ENCODE data around the gene USP15. TPM values are rescaled to one million over a fixed set of nuclear protein-coding genes. Genes with fewer than 3 reads are reported as not detected.
"Not testable (repeated sequence)": the region's sequence is repeated elsewhere in the genome, so short reads cannot be mapped to it uniquely, and the experiment has no call there.

Gene USP15
- total and polyA plus RNA-seq, 8 donors, result 42.2 to 107 (median 48.4) TPM

GRCh38 chr12:62459976-62460375 is 199.8 kb downstream of the USP15 start:
- Histone ChIP-seq H3K4me1 (no peaks in the 10 kb centered on the region), H3K4me3 (no peak overlapping the region), H3K27ac (no peak overlapping the region), H3K9me3 (peaks cover 0 to 19% of the 10 kb centered on the region in 2 donors), H3K36me3 (no peaks in the 10 kb centered on the region), H3K27me3 (no peaks in the 10 kb centered on the region)
- no peak for DNase-seq
- no peak for TF ChIP-seq CTCF (IDR thresholded peaks at IDR 0.05)
- intact Hi-C loops (cut with DNase I), result no loop called here
- no peak for ATAC-seq

- H3K36me3 ChIP-seq; H3K27me3 ChIP-seq; H3K9me3 ChIP-seq; intact Hi-C loops (cut with DNase I); H3K4me3 ChIP-seq; DNase-seq; H3K4me1 ChIP-seq; H3K27ac ChIP-seq; ATAC-seq: not testable (repeated sequence)
Observed at GRCh38 chr12:62461171-62461837, 201.1 kb downstream of the USP15 start.

DNA sequence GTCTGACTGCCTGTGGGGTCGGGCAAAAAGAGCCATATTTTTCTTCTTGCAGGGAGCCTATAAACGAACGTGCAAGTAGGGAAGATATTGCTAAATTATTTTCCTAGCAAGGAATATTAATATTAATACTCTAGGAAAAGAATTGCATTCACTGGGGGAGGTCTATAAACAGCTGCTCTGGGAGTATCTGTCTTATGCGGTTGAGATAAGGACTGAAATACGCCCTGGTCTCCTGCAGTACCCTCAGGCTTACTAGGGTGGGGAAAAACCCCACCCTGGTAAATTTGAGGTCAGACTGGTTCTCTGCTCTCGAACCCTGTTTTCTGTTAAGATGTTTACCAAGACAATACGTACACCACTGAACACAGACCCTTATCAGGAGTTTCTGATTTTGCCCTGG is 203.0 kb downstream of the USP15 start:
- H3K27me3 ChIP-seq; H3K9me3 ChIP-seq; H3K36me3 ChIP-seq; H3K27ac ChIP-seq; intact Hi-C loops (cut with DNase I); DNase-seq; ATAC-seq; H3K4me3 ChIP-seq: not testable (repeated sequence)
- H3K4me1 ChIP-seq, result peaks cover 7 to 10% of the 10 kb centered on the region in 2 donors

Other genes starting within 250 kb of the USP15 start
- gene MON2, start 206.4 kb downstream of the USP15 start, total RNA-seq, result 10 to 100 TPM; 48.5 to 58.5 TPM
- gene MON2, start 206.4 kb downstream of the USP15 start, polyA plus RNA-seq (ENCODE audit: insufficient read length in 6 of 6), result 10 to 100 TPM; 60.0 to 96.2 (median 82.4) TPM